ENCODE measurements around the gene SOWAHC.

SOWAHC gene

DNA sequence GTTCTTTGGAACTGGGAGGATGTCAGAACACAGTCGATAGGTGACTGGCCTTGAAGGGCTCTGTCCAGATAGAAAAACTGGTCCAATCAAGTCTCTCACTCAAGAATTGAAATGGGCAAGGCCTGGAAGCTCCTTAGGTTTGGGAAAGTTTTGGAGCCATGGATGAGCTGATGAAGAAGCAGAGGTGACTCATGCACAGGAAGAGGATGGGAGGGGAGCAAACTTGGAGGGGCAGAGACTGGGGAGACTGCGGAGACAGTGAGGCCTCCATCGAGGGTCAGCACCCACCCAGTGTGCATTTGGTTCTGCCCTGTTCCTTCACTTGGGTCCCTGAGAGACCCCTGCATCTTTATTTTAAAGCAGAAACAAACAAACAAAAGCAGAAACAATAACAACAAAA lies 41.1 kb downstream of the SOWAHC start:
- no peak overlapping the region for H3K4me3 ChIP-seq (ENCODE audit: severe bottlenecking)
- ATAC-seq (ENCODE audit: low read depth): no peak

DNA sequence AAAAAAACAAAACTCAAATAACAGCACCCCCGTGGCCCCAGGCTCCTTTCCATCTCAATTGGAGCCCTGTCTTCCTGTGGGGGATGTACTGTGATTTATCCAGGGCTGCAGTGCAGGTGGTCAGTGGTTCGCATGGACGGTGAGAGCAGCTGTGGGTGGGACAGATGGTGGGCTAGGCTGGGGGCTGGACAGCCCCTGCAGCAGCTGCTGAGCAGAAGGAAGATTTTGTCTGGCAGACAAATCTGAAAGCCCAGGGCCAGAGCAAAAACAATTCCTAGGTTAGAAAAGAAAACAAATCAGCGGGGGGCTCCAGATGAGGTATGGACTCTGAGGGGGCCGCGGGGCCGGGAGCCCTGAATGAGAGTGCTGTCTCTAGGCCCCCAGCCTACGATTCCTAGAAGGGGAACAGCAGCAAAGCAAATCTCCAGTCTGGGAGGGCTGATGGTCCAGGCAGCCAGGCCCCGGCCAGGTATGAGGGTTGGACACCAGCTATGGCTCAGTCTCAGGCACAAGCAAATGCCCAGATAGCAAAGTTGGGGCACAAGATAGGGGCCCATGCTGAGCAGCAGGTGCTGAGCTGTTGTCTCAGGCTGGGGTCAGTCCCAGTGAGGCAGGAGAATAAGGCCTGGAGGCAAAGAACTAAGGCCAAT lies 45.4 kb downstream of the SOWAHC start:
- H3K9me3 ChIP-seq (ENCODE audit: severe bottlenecking): no peaks in the 10 kb centered on the region
- H3K27ac ChIP-seq (ENCODE audit: poor library complexity, severe bottlenecking): no peak overlapping the region
- DNase-seq (ENCODE audit: low spot score) (no peak), ATAC-seq (ENCODE audit: low read depth) (no peak)
- TF ChIP-seq, protein P1, sequence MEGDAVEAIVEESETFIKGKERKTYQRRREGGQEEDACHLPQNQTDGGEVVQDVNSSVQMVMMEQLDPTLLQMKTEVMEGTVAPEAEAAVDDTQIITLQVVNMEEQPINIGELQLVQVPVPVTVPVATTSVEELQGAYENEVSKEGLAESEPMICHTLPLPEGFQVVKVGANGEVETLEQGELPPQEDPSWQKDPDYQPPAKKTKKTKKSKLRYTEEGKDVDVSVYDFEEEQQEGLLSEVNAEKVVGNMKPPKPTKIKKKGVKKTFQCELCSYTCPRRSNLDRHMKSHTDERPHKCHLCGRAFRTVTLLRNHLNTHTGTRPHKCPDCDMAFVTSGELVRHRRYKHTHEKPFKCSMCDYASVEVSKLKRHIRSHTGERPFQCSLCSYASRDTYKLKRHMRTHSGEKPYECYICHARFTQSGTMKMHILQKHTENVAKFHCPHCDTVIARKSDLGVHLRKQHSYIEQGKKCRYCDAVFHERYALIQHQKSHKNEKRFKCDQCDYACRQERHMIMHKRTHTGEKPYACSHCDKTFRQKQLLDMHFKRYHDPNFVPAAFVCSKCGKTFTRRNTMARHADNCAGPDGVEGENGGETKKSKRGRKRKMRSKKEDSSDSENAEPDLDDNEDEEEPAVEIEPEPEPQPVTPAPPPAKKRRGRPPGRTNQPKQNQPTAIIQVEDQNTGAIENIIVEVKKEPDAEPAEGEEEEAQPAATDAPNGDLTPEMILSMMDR (IDR thresholded peaks at IDR 0.05; ENCODE audit: poor library complexity, severe bottlenecking): no peak
- peaks cover 11% of the 10 kb centered on the region for H3K4me1 ChIP-seq (ENCODE audit: insufficient read depth, poor library complexity, severe bottlenecking)
- H3K4me3 ChIP-seq (ENCODE audit: severe bottlenecking): no peak overlapping the region
- no peaks in the 10 kb centered on the region for H3K27me3 ChIP-seq (ENCODE audit: insufficient read depth, poor library complexity, severe bottlenecking)
- H3K36me3 ChIP-seq (ENCODE audit: low read depth): no peaks in the 10 kb centered on the region

More for the DNA sequence above, 41.1 kb downstream of the SOWAHC start:
- DNase-seq (ENCODE audit: low spot score): no peak
- TF ChIP-seq, protein P1 (IDR thresholded peaks at IDR 0.05; ENCODE audit: poor library complexity, severe bottlenecking): no peak
- no peaks in the 10 kb centered on the region for H3K9me3 ChIP-seq (ENCODE audit: severe bottlenecking)
- H3K27ac ChIP-seq (ENCODE audit: poor library complexity, severe bottlenecking): no peak overlapping the region
- H3K27me3 ChIP-seq (ENCODE audit: insufficient read depth, poor library complexity, severe bottlenecking): no peaks in the 10 kb centered on the region
- no peaks in the 10 kb centered on the region for H3K36me3 ChIP-seq (ENCODE audit: low read depth)
- no peaks in the 10 kb centered on the region for H3K4me1 ChIP-seq (ENCODE audit: insufficient read depth, poor library complexity, severe bottlenecking)

DNA sequence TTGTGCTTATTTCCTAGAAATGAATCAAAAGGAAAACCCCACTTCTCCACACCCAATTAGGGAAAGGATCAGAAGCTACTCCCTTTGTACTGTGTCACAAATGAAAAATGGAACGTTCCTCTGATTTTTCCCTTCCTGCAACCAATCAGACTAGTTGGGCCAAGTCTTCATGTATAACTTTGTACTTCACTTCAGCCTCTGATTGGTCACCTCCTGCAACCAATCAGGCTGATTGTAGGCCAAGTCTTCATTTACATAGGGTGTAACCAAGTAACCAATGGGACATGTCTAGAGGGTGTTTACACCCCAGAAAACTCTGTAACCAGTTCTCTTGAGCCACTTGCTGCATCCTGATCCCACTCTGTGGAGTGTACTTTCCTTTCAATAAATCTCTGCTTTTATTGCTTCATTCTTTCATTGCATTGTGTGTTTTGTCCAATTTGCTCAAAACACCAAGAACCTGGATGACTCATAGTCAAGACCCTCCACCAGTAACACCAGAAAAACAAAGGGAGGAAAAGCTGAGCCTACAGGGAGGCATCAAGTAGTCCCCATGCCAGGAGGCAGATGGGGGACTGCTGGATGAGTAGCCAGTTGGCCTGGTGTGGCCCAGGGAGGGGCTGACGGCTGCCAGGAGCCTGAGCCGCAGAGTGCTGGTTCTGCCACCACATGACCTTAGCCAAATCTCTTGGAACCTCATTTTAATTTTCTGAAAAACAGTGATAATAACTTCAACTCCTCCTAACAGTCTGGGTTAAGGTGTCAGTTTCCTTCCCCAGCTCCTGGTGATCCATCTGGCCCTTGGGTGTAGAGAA lies 46.1 kb downstream of the SOWAHC start:
- H3K36me3 ChIP-seq (ENCODE audit: low read depth): no peaks in the 10 kb centered on the region
- H3K9me3 ChIP-seq (ENCODE audit: severe bottlenecking): no peaks in the 10 kb centered on the region
- ATAC-seq (ENCODE audit: low read depth) (no peak; the same call in 2 of the 3 replicates), DNase-seq (ENCODE audit: low spot score) (no peak)
- peaks cover 11% of the 10 kb centered on the region for H3K4me1 ChIP-seq (ENCODE audit: insufficient read depth, poor library complexity, severe bottlenecking)
- H3K27ac ChIP-seq (ENCODE audit: poor library complexity, severe bottlenecking): no peak overlapping the region
- H3K4me3 ChIP-seq (ENCODE audit: severe bottlenecking): no peak overlapping the region
- H3K27me3 ChIP-seq (ENCODE audit: insufficient read depth, poor library complexity, severe bottlenecking): no peaks in the 10 kb centered on the region
- TF ChIP-seq, protein P1 (IDR thresholded peaks at IDR 0.05; ENCODE audit: poor library complexity, severe bottlenecking): no peak

DNA sequence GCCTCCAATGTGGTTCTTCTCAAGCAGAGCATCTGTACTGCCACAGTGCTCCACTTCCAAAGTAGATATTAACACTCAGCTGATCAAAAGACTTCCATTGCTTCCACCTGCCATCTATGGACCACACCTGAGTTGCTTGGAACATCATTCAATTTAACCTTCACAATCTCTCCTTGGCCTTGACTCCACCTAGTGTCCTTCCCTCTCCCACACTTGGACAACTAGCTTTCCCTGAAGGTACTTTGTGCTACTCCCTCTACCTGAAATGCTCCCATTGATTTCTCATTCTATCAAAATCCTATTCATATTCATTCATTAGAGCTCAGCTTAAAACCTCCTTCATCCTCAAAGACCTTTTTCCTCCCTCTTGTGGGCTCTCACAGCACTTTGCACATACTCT lies 48.7 kb downstream of the SOWAHC start:
- ATAC-seq (ENCODE audit: low read depth) (peak; percentile 51; the same call in 2 of the 3 replicates), DNase-seq (ENCODE audit: low spot score) (no peak)
- peak overlapping the region; percentile 25 for H3K27ac ChIP-seq (ENCODE audit: poor library complexity, severe bottlenecking)
- TF ChIP-seq, protein P1 (IDR thresholded peaks at IDR 0.05; ENCODE audit: poor library complexity, severe bottlenecking): peak; percentile 43
- no peaks in the 10 kb centered on the region for H3K9me3 ChIP-seq (ENCODE audit: severe bottlenecking)
- H3K36me3 ChIP-seq (ENCODE audit: low read depth): no peaks in the 10 kb centered on the region
- peaks cover 11% of the 10 kb centered on the region for H3K4me1 ChIP-seq (ENCODE audit: insufficient read depth, poor library complexity, severe bottlenecking)
- no peak overlapping the region for H3K4me3 ChIP-seq (ENCODE audit: severe bottlenecking)
- no peaks in the 10 kb centered on the region for H3K27me3 ChIP-seq (ENCODE audit: insufficient read depth, poor library complexity, severe bottlenecking)

Data from RWPE2 (cell line).